Sigmoid colon (tissue), 4 donors: ENCODE data around the gene CCDC116.

Experiments
- EP300 ChIP-seq, 4 donors: sonication (generic); formaldehyde crosslinking; IDR thresholded peaks; one replicate each; pipeline ENCODE4 v1.6.1; 2017; ENCODE audit warnings: antibody characterized with exemption in 4 of 4
- POLR2A ChIP-seq, 2 donors: fragments of 450-650 bp; IDR thresholded peaks; one replicate each; pipeline ENCODE4 v1.6.1; 2016; ENCODE audit warnings: antibody characterized with exemption in 2 of 2, mild to moderate bottlenecking in 2 of 2, moderate library complexity in 2 of 2
- POLR2AphosphoS5 ChIP-seq, 4 donors: sonication (generic); formaldehyde crosslinking; IDR thresholded peaks; one replicate each; pipeline ENCODE4 v1.6.1; 2017; ENCODE audit warnings: antibody characterized with exemption in 4 of 4
- TF ChIP-seq, protein P1 (sequence below), 4 experiments: fragments of 450-650 bp in 3 of 4; fragments of 200-600 bp in 1 of 4; IDR thresholded peaks; one replicate each; pipeline ENCODE4 v1.5.1; 2016 to 2019; ENCODE audit warnings: antibody characterized with exemption in 4 of 4, mild to moderate bottlenecking in 3 of 4, moderate library complexity in 2 of 4

DNA sequence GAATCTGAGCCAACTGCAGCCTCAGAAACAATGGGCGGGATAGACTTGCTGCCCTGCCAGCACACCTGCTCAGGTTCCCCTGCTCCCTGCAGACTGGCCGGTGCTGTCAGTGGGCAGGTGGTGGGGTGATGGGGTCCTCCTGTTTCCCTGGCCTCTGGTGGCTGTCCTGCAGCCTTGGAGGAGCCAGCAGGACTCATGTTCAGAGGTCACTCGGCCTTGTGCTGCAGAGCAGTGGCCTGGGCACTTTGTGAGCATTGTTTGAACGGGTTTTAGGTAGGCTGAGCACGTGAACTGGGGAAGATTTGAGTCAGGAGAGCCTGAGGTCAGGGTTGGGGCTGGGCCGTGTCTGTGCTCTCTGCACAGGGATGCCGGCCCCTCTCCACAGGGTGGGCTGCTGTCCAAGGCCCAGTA is 50.8 kb downstream of the CCDC116 start:
- TF ChIP-seq, protein P1, sequence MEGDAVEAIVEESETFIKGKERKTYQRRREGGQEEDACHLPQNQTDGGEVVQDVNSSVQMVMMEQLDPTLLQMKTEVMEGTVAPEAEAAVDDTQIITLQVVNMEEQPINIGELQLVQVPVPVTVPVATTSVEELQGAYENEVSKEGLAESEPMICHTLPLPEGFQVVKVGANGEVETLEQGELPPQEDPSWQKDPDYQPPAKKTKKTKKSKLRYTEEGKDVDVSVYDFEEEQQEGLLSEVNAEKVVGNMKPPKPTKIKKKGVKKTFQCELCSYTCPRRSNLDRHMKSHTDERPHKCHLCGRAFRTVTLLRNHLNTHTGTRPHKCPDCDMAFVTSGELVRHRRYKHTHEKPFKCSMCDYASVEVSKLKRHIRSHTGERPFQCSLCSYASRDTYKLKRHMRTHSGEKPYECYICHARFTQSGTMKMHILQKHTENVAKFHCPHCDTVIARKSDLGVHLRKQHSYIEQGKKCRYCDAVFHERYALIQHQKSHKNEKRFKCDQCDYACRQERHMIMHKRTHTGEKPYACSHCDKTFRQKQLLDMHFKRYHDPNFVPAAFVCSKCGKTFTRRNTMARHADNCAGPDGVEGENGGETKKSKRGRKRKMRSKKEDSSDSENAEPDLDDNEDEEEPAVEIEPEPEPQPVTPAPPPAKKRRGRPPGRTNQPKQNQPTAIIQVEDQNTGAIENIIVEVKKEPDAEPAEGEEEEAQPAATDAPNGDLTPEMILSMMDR (IDR thresholded peaks at IDR 0.05): no peak
- TF ChIP-seq POLR2AphosphoS5 (IDR thresholded peaks at IDR 0.05) (no peak), POLR2A (IDR thresholded peaks at IDR 0.05) (no peak), EP300 (IDR thresholded peaks at IDR 0.05) (no peak)
